ENCODE results near the gene CSTF2.

Gene CSTF2

DNA sequence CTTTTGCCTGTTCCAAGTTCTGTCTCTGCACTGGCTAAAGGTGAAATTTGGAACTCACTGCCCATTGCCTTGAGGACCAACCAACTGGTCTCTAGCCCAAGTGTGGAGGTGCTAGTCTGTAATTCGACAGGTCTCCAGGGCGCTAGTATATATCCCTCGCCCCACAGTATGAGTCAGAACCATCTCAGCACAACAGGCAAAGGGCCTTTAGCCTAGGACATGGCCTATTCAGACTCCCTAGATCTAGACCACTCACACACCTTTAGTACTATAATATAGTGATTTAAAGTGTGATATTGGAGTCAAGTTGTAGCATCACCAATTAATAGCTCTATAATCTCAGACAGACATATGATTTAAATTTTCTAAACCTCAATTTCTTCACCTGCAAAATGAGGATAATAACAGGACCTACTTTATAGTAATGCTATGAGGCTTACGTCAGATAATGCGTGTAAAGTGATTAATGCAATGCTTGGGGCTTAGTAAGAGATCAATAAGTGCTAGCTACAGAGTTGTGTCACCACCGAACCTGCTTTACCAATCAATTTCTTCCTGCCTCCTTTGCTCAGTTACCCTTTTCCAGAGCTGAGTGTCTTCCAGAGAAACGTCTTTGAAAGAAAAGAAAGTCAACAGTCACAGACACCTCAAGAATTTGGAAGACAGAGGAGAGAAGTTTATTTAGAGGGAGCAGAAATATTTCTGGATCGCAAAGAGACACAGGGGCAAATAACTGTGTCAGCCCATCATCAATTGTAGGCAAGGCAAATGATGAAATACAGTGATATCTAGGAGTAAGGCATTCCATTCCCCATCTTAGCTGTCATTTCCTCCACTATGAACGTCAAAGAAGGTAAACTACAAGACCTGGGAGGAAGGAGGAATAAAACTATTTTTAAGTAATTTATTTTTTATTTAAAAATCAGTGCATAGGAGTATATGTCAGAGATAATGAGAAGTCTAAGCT lies 51.7 kb downstream of the CSTF2 start:
- DNase-seq = peak; percentile 57

DNA sequence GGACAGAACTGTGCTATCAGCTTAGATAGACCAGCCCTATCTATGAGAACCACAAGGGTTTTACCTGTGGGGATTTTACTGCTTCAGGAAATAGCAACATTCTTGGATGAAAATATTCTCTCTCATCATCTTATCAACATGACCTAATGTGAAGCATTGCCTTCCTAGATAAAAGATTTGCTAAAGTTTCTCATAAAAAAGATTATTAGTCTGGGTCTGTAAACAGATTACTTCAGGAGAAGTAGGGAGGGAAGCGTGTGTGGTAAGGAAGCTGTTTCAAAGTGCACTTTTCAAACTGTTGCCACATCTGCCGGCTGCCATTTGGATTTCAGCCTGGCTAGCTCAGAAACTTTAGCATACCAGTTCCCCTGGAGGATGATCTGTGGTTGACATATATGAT lies 54.1 kb downstream of the CSTF2 start, which contains the start of gene NOX1:
Gene NOX1 (minus strand): TSS at position 35 of the 400 bp plus-strand sequence. CDS start 220 bp downstream, outside the sequence.
- no peak for DNase-seq

DNA sequence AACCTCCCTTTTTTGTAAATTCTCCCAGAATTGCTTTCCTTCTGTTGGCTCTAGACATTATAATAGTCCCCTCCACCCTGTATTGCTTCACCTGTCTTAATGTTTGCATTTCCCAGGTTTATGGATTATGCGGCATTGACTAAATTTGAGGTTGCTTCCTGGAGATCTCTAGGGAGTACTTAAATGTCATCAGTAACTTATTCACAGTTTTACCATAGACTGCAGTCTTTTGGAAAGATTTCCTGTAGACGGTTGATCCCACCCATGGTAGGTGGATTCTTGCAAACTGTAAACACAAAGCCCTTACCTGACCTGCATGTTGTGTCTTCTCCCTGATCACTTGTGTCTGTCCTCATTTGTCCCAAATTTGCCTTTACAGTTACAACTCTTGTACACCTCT lies 60.2 kb downstream of the CSTF2 start:
- DNase-seq = no peak

DNA sequence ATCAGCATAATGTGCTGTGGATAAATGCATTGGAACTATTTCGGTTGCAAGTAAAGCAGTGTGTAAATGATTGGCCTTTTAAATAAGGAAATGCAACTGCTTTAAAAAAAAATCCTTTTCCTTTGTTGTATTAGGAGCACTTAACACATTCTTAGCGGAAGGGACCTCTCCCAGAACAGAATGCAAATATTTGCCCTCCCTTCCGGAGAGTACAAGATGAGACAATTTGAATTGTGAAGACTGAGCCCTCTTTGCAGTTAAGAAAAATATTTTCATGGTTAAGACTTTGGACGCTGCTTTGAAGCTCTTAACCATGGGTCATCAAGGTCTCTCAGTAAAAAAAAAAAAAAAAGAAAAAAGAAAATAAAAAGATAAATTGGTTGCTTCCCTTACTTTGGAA lies 63.5 kb downstream of the CSTF2 start:
- no peak for DNase-seq
